ENCODE data around the gene ZNF580. TPM values are rescaled to one million over a fixed set of nuclear protein-coding genes. Genes with fewer than 3 reads are reported as not detected.

Gene ZNF580
- polyA plus RNA-seq, 1 donor (not counting 4 experiments of a cell fraction or from before 2014, with no cell fraction given), result 3.0 TPM

GRCh38 chr19:55669418-55670279 is 28.8 kb downstream of the ZNF580 start:
- Histone ChIP-seq H4K20me1 (ENCODE audit: control insufficient read depth, extremely low read depth, insufficient read depth, low read length) (peaks cover 48% of the 10 kb centered on the region), H3K4me3 (ENCODE audit: control insufficient read depth in 2 of 3, extremely low read depth in 1 of 3, insufficient read depth in 2 of 3, low read depth in 1 of 3, low read length in 3 of 3) (no peak overlapping the region), H3K9ac (ENCODE audit: control insufficient read depth, extremely low read depth, insufficient read depth, low read length) (no peak overlapping the region), H3K9me3 (ENCODE audit: control insufficient read depth, low read depth, low read length) (no peaks in the 10 kb centered on the region), H2AFZ (ENCODE audit: control insufficient read depth, low read length) (no peak overlapping the region), H3K4me1 (ENCODE audit: control insufficient read depth, extremely low read depth, insufficient read depth, low read length) (peaks cover 9% of the 10 kb centered on the region), H3K27ac (ENCODE audit: control insufficient read depth, insufficient read depth, low read length) (no peak overlapping the region), H3K4me2 (ENCODE audit: control insufficient read depth, extremely low read depth, insufficient read depth, low read depth, low read length) (no peak overlapping the region), H3K36me3 (ENCODE audit: control insufficient read depth in 2 of 2, extremely low read depth in 1 of 2, insufficient read depth in 2 of 2, low read length in 2 of 2) (peaks cover 37 to 42% of the 10 kb centered on the region in 2 experiments), H3K9me1 (ENCODE audit: control insufficient read depth, extremely low read depth, insufficient read depth, low read length) (peaks cover 2% of the 10 kb centered on the region), H3K27me3 (ENCODE audit: control insufficient read depth, extremely low read depth, insufficient read depth, low read length) (no peaks in the 10 kb centered on the region), H3K79me2 (ENCODE audit: control insufficient read depth, insufficient read depth, low read length) (peaks cover 84% of the 10 kb centered on the region)
- no peak for FAIRE-seq
- no peak for DNase-seq (ENCODE audit: low read depth, low spot score)
- TF ChIP-seq EZH2 (IDR thresholded peaks at IDR 0.05; ENCODE audit: low read length), result no peak
- TF ChIP-seq CTCF (optimal IDR thresholded peaks at IDR 0.05 in 1 of 3, IDR thresholded peaks at IDR 0.05 in 1 of 3, conservative IDR thresholded peaks at IDR 0.05 in 1 of 3; ENCODE audit: extremely low read depth in 1 of 3, insufficient read depth in 2 of 3, low read length in 3 of 3), result no peak
- dilution Hi-C loops (cut with MboI; ENCODE audit: extremely low pct_ligation_motif_present, low sequenced_read_pairs), result no loop called here

GRCh38 chr19:55670280-55671053 is 29.7 kb downstream of the ZNF580 start:
- Histone ChIP-seq H2AFZ (ENCODE audit: control insufficient read depth, low read length) (no peak overlapping the region), H3K4me1 (ENCODE audit: control insufficient read depth, extremely low read depth, insufficient read depth, low read length) (peaks cover 9% of the 10 kb centered on the region), H4K20me1 (ENCODE audit: control insufficient read depth, extremely low read depth, insufficient read depth, low read length) (peaks cover 48% of the 10 kb centered on the region), H3K4me2 (ENCODE audit: control insufficient read depth, extremely low read depth, insufficient read depth, low read depth, low read length) (no peak overlapping the region), H3K9me3 (ENCODE audit: control insufficient read depth, low read depth, low read length) (no peaks in the 10 kb centered on the region), H3K4me3 (ENCODE audit: control insufficient read depth in 2 of 3, extremely low read depth in 1 of 3, insufficient read depth in 2 of 3, low read depth in 1 of 3, low read length in 3 of 3) (no peak overlapping the region), H3K27ac (ENCODE audit: control insufficient read depth, insufficient read depth, low read length) (no peak overlapping the region), H3K79me2 (ENCODE audit: control insufficient read depth, insufficient read depth, low read length) (peaks cover 83% of the 10 kb centered on the region), H3K27me3 (ENCODE audit: control insufficient read depth, extremely low read depth, insufficient read depth, low read length) (no peaks in the 10 kb centered on the region), H3K9ac (ENCODE audit: control insufficient read depth, extremely low read depth, insufficient read depth, low read length) (no peak overlapping the region), H3K36me3 (ENCODE audit: control insufficient read depth in 2 of 2, extremely low read depth in 1 of 2, insufficient read depth in 2 of 2, low read length in 2 of 2) (peaks cover 34 to 42% of the 10 kb centered on the region in 2 experiments), H3K9me1 (ENCODE audit: control insufficient read depth, extremely low read depth, insufficient read depth, low read length) (peaks cover 2% of the 10 kb centered on the region)
- no peak for TF ChIP-seq EZH2 (IDR thresholded peaks at IDR 0.05; ENCODE audit: low read length)
- TF ChIP-seq CTCF (optimal IDR thresholded peaks at IDR 0.05 in 1 of 3, IDR thresholded peaks at IDR 0.05 in 1 of 3, conservative IDR thresholded peaks at IDR 0.05 in 1 of 3; ENCODE audit: extremely low read depth in 1 of 3, insufficient read depth in 2 of 3, low read length in 3 of 3), result no peak
- DNase-seq (ENCODE audit: low read depth, low spot score) (no peak), FAIRE-seq (no peak)
- dilution Hi-C loops (cut with MboI; ENCODE audit: extremely low pct_ligation_motif_present, low sequenced_read_pairs), result no loop called here
